Stimulated activated CD8-positive, alpha-beta memory T cell treated with anti-CD3 and anti-CD28 coated beads, Interleukin-12 subunit alpha, Interleukin-12 subunit beta, amount 100 ng/mL, for 24 hours (primary cell): ENCODE measurements around the gene NAP1L1.

Experiments used
- DNase-seq: peaks from one replicate; pipeline ENCODE4 v3.0.0-alpha.2; 2020; ENCODE audit errors: extremely low read depth

NAP1L1 gene

DNA sequence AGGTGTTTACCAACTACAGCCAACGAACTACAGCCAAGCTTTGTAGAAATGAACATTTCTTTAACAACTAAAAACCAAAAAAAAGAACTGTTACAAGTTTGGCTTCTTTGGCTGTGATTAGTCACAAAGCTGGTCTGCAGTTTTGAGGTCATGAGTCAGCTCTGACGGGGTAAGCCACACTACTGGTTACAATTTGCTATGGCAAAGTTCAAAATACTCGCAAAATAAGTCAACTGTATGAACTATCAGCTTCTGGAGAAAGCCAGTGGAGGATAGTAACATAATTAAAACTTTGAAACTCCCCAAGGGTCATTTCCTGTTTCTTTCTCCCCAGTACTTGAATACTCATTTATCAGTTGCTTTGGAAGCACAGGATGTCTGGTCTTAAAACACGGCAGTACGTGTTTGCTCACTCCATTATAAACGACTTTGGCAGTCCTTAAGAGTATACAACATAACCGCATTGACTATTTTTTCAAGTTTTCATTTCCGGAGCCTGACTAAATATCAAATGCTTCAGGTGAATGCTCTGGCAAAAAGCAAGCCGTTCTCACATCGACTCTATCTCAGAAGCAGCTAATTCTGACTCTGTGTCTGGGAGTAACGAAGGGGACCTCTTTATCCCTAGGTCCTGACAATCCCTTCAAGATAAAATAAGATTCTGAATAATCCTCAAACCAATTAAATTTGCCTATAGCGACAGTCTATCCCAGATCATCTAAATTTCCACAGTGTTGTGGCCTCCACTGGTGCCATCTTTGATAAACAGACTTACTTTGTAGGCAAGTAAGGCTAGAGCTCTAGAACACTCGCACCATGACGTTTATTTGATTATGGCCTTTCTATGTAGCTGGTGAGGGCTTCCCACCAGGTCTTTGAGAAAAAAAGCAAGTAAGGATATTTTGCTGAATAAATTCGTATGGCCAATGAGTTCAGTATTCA is 63.5 kb downstream of the NAP1L1 start:
- no peak for DNase-seq

GRCh38 chr12:76020281-76020680 is 64.2 kb downstream of the NAP1L1 start:
- peak; percentile 47 for DNase-seq

- no peak for DNase-seq
These were observed 65.8 kb downstream of the NAP1L1 start for GRCh38 chr12:76018672-76019071.

DNA sequence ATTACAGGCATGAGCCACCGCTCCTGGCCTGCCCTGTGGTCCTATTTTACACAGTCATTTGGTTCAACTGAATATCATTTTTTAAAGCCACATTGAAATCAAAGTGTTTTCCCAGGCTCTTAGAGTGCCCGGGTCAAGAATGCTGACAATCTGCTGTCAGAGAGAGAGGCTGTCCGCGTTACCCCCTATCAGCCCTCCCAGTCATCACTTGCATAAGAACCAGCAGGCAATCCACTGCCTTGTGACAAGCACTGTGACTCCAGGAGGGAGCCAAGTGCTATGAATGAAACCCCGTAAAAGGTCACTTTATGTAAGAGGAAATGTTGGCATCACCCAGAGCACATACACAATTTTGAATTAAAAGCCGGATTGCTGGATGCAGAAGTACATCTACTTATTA is 66.4 kb downstream of the NAP1L1 start:
- no peak for DNase-seq

DNA sequence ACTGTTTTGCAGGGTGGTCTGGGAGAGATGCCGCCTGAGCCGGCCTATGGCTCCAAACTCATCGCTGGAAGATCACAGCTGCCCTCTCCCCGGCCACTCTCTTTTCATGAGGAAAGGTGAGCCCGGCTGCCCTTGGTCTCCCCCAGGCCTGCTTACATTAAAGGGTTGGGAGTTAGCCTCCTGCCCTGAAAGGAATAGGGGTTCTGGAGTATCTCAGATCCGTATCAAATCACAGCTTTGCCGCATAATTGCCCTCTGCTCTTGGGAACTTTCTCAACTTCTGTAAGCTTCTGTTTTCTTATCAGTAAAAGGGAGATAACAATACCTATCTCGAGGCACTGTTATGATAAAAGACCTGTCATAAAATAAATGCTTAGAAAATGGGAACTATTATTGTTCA is 70.5 kb downstream of the NAP1L1 start:
- DNase-seq, result no peak

DNA sequence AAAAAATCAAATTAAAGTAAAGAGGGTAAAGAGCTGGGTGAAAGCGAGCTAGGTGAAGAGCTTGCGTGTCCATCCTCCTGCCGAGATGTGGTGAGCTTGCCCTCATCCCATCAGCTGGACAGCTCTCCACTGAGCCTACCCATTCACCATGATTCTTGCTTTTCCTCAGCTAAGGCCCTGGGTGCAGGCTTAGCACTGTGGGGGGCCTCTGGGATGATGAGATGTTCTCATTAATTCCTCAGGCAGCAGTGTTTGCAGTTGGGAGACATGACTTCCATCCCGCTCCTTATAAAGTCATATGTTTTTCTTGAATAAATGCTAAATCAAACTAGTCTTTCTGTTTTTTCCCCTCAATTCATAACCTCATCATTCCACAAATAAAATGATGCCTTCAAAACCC is 70.9 kb downstream of the NAP1L1 start:
- DNase-seq, result no peak

DNA sequence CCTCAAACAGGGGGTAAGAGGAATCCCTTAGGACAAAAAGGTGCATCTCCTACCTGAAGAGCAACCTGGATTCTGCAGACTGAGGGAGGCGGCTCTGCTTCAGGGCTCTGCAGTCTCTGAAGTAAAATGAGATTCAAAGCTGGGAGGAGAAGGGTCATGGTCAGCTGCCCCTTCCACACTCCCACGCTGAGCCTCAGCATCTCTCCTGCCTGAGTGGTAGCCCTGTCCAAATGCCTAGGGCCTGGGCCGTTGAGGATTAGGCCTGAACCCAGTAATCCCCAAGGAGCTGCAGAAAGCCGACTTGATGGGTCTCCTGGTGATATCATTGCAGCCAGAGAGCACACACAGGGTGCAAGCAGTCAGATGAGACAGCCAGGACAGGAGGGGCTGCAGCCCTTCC is 71.8 kb downstream of the NAP1L1 start:
- DNase-seq, result no peak

DNA sequence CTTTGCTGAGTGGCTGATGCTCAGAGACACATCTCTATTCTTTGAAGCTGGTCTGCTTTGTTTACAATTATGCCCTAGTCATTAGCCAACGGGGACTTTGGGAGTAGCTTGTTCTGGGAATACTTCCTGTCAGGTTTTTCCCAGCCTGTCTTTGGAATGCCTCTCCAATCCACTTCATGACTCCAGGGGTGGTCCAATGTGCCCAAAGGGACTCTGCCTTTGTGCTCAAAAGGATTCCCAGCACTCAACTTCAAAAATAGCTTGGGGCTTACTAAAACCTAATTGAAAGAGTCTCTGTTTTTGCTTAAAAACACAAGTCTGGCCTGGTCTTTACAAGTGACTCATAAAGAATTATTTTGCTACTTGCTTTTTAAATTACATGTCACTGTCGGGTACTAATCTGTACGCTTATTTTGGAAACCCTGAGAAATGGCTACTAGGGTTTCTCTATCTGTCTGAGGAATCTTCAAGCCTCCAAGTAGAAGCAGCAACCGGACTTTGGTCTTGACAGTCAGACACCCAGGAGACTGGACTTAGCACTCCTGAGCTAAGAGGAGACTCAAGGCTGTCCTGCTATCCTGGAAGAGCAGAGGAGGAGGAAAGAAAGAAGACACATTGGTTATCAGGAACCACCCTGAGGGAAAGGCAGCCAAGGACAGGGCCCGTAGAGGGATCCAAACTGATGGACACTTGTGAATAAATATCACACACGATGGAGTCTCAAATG is 73.6 kb downstream of the NAP1L1 start:
- no peak for DNase-seq

DNA sequence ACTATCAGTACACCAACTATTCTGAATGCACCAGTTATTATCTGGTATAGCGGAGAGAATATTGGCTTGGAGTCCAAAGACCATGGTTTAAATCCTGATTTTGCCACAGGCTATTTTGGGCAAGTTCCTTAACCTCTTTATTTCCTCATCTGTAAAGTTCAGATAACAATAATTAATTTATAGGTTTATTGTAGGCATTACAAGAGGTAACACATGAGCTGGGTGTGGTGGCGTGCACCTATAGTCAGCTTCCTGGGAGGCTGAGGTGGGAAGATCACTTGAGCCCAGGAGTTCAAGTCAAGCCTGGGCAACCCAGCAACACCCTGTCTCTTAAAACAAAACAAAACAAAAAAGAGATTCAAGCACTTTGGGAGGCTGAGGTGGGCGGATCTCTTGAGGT is 76.1 kb downstream of the NAP1L1 start:
- DNase-seq, result no peak

DNA sequence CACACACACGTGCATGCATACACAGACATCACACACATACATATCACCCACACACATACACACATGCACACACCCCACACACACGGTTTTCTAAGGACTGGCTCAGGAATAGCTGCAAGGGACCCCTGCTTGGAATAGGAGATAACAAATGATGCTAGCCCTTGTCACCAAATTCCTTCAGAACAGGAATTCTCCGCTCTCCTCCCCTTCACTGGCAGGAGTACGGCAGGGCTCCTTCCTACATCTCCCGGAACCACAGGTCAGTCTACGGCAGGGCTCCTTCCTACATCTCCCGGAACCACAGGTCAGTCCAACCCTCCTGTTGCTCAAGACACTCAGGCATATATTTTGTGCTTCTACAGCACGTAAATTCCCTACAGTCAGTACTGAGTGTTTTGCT is 76.8 kb downstream of the NAP1L1 start:
- DNase-seq, result no peak

DNA sequence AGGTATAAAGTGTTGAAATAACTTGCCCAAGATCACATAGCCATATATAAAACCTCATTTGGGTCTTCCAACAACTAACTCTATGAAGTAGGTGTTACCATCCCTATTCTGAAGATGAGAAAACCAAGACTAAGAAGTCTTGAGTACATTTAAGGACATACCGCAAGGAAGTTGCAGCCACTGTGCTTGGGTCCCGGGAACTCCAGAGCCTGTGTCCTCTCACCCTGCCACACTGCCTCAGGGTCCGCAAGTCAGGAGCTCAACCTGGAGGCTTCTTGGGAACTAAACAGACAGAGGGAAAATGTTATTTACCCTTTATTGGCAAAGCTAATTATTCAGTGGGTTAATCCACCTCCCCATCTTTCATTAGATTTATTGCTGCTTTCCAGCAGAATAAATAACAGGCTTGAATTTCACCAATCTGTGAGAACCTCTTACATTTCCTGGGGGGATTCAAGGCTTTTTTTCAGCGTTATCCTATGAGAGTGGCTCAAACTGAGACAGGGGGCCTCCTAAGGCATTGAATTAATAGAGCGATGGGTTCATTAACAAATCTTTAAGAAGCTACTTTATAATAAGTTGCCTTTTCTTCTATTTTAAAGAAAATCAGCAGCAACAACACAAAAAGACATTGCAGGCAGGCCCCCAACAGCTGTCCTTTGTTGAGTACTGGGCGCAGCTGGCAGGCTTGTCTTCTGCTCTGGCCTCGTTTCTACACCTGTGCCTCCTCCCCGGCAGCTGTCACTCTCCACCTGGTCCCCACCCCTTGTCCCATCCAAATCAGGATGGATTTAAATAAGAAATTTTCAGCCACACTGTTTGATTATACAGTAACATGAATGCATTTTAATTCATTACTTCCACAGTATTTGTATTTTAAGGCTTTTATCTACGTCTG is 78.2 kb downstream of the NAP1L1 start:
- DNase-seq, result no peak

- DNase-seq, result no peak
These were observed 81.2 kb downstream of the NAP1L1 start for GRCh38 chr12:76003355-76003638.

DNA sequence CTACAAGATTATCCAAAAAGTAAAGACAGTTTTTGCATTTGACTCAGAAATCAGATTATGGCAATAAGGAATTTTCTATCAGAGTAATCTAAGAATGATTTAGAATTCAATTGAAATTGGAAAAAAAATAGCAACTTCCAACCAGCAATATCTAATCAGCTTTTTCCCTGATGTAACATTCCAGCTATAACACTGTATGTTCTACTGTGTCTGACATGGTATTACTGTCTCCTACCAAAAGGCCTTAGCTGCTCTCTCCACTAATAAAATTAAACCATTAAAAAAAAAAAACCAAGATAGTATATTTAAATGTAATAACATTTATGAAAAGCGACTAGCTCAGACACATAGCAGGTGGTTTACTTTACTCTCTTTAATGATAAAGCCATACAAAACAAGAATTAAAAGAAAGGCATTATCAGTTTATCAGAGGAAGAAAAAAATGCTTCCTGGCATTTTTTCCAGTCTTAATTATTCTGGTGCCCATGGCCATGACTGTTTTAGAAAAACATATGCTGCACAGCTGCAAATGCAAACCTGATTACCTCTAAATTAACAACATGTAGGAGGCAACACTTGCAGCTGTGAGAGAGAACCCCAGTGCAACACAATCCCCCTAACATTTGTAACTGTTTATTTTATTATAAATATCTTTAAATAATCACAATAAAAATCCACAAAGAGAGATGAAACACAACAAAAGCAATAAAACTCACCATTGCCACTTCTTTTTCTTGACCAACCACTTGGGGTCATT is 81.7 kb downstream of the NAP1L1 start:
- no peak for DNase-seq

- no peak for DNase-seq
These were observed 86.0 kb downstream of the NAP1L1 start for GRCh38 chr12:75998292-75999063.

DNA sequence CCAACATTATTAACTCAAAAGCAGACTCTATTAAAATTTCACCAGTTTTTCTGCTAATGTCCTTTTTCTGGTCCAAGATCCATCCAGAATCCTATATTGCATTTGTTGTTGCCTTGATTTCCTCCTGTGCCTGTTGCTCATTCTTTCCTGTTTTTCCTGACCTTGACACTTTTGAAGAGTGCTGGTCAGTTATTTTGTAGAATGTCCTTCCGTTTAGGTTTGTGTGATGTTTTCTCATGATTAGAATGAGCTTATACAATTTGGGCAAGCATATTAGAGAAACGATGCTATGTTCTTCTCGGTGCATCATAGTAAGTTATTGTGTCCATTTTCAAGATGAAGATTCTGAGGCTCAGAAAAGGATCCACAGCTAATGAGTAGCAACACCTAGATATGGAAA is 86.8 kb downstream of the NAP1L1 start:
- DNase-seq, result no peak

GRCh38 chr12:75996861-75997447 is 87.5 kb downstream of the NAP1L1 start:
- no peak for DNase-seq

DNA sequence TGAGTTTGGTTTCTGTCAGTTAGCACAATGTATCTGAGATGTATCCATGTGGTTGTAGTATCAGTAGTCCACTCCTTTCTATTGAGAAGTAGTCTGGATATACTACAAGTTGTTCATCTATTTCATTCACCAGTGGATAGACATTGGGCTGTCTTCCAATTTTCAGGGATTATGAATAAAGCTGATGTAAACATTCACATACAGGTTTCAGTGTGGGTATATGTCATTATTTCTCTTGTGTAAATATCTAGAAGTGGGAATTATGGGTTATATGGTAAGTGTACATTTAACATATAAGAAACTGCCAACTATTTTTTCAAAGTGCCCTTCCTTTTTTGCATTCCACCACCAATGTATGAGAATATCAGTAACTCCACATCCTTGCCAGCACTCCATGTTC is 88.8 kb downstream of the NAP1L1 start:
- no peak for DNase-seq

DNA sequence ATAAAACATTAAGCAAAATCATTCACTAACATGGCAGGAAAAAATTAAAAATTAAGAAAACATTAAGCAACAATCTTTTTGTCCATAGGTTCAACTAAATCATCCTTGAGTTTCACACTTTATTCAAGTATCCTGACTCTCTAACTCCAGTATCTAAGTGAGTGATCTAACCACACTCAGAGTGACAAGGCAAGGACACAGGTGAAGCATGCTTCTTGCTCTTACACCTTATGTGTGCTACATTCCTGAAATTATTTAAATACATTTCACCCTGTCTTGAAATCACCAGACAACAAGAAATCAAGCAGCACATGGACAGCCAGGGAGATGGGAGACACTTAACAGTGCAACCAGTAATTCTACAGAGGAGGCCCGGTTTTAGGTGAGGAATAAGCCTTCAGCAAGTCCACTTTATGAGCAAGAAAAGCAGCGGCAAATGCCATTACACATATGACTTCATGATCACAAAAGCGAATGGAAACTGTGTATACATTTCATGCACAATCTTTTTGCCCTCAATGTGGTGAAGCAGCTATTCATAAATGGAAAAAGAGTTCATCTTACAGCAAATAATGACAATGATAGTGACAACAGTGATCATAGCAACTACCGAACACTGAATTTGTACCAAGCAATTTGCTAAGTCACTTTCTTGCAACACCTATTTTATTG is 90.3 kb downstream of the NAP1L1 start:
- no peak for DNase-seq

DNA sequence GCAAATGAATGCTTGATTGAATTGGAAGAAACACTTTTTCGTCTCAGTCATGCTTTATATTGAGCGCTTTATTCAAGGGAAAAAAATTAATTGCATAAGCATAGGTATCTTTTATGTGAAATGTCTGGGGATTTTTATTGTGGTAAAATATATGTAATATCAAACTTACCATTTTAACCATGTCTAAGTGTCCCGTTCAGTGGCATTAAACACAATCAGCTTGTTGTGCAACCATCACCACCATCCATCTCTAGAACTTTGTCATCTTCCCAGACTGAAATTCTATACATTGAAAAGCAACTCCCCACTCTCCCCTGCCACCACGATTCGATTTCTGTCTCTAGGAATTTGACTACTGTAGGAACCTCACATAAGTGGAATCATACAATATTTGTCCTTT is 92.7 kb downstream of the NAP1L1 start:
- DNase-seq, result no peak
